Lower leg skin (tissue), 4 donors: ENCODE measurements around the gene SHMT1. TPM values are rescaled to one million over a fixed set of nuclear protein-coding genes. Genes with fewer than 3 reads are reported as not detected.

Source experiments
- DNase-seq, 2 donors: peaks; one replicate each; pipeline ENCODE4 v3.0.0-alpha.2; 2019; ENCODE audit warnings: low spot score in 2 of 2
- H3K4me3 ChIP-seq: fragments of 200-600 bp; sonication (generic); 2 replicates; pipeline ENCODE4 v1.5.1; 2017; ENCODE audit warnings: mild to moderate bottlenecking, low read depth; ENCODE audit not compliant: poor library complexity, severe bottlenecking
- CTCF ChIP-seq, 3 donors: fragments of 450-650 bp; IDR thresholded peaks; one replicate each; pipeline ENCODE4 v1.5.1; 2016; ENCODE audit warnings: antibody characterized with exemption in 3 of 3, mild to moderate bottlenecking in 3 of 3, moderate library complexity in 2 of 3
- POLR2A ChIP-seq, 2 donors: fragments of 450-650 bp; IDR thresholded peaks; one replicate each; pipeline ENCODE4 v1.6.1; 2016 to 2017; ENCODE audit warnings: antibody characterized with exemption in 2 of 2, mild to moderate bottlenecking in 1 of 2, moderate library complexity in 1 of 2
- WGBS, 2 donors: methylation state at CpG; one replicate each; pipeline ENCODE4 v1.1.5; 2018; 5-methylcytosine and 5-hydroxymethylcytosine counted together
- intact Hi-C: fragments of 100-400 bp; cut with DNase I; formaldehyde crosslinking; loops from one replicate; pipeline ENCODE4 v1.15.0; 2023; ENCODE audit warnings: low total_unique reads
- total RNA-seq, 4 donors: library from RNA; depleted of rRNA; stranded (reverse); fragments of >200 nt; gene quantifications; one replicate each; pipeline ENCODE4 v1.1.0, GENCODE V29; 2016

SHMT1 gene
- total RNA-seq, 4 donors from 2014 or later: 49.2 to 63.8 (median 54.6) TPM

- DNase-seq: no peak
- intact Hi-C loops: loop anchor here (1.0 kb wide), 1 partner anchor 34 kb away; no protein-coding TSS in a partner anchor
- WGBS, 2 donors: 60 to 72% methylated on average over 2 of the region's 2 CpGs
- TF ChIP-seq POLR2A (IDR thresholded peaks at IDR 0.05): no peak
- TF ChIP-seq CTCF (IDR thresholded peaks at IDR 0.05): no peak
- H3K4me3 ChIP-seq: no peak overlapping the region
Measured at GRCh38 chr17:18327093-18327492, 36.3 kb downstream of the SHMT1 start.

GRCh38 chr17:18326572-18326971, 36.8 kb downstream of the SHMT1 start:
- no peak for DNase-seq
- 87 to 94% methylated on average over 6 of the region's 6 CpGs for WGBS, 2 donors
- TF ChIP-seq CTCF (IDR thresholded peaks at IDR 0.05) (no peak), POLR2A (IDR thresholded peaks at IDR 0.05) (no peak)
- no peak overlapping the region for H3K4me3 ChIP-seq
- intact Hi-C loops: no loop called here

GRCh38 chr17:18326039-18326438, 37.3 kb downstream of the SHMT1 start:
- TF ChIP-seq CTCF (IDR thresholded peaks at IDR 0.05) (no peak), POLR2A (IDR thresholded peaks at IDR 0.05) (no peak)
- intact Hi-C loops: no loop called here
- H3K4me3 ChIP-seq: no peak overlapping the region
- DNase-seq: no peak
- 95 to 97% methylated on average over 2 of the region's 2 CpGs for WGBS, 2 donors

GRCh38 chr17:18324140-18325050, 39.0 kb downstream of the SHMT1 start:
- TF ChIP-seq POLR2A (IDR thresholded peaks at IDR 0.05): no peak
- TF ChIP-seq CTCF (IDR thresholded peaks at IDR 0.05): no peak
- WGBS, 2 donors: 85 to 89% methylated on average over 27 of the region's 27 CpGs
- no peak for DNase-seq
- H3K4me3 ChIP-seq: no peak overlapping the region
- intact Hi-C loops: no loop called here

- intact Hi-C loops: no loop called here
- 87 to 90% methylated on average over 14 to 16 of the region's 16 CpGs for WGBS, 2 donors
- no peak for DNase-seq
- no peak overlapping the region for H3K4me3 ChIP-seq
- TF ChIP-seq POLR2A (IDR thresholded peaks at IDR 0.05): no peak
- no peak for TF ChIP-seq CTCF (IDR thresholded peaks at IDR 0.05)
Measured at GRCh38 chr17:18323507-18324139, 39.7 kb downstream of the SHMT1 start.
